HepG2 (cell line): Measurements from ENCODE around the gene STYX. TPM values are rescaled to one million over a fixed set of nuclear protein-coding genes. Genes with fewer than 3 reads are reported as not detected.
A peak's percentile ranks its signal among the peaks of the same experiment; 100 is the strongest.

ENCODE experiments used
- ASH2L ChIP-seq: fragments of 300-600, 200-600 bp; sonication (generic); IDR thresholded peaks from 2 replicates; pipeline ENCODE4 v1.7.0; 2017; ENCODE audit warnings: low read depth, mild to moderate bottlenecking, moderate library complexity, mixed read lengths, low read length; ENCODE audit not compliant: insufficient read length
- CC2D1A ChIP-seq: sonication (generic); formaldehyde crosslinking; IDR thresholded peaks from 2 replicates; pipeline ENCODE4 v1.8.1; 2023; ENCODE audit warnings: mild to moderate bottlenecking, missing genetic modification reagents
- ETS1 ChIP-seq: sonication (generic); formaldehyde crosslinking; IDR thresholded peaks from 2 replicates; pipeline ENCODE4 v1.4.0; 2020; ENCODE audit warnings: missing genetic modification reagents
- GATA4 ChIP-seq: sonication (generic); IDR thresholded peaks from 2 replicates; pipeline ENCODE4 v1.6.1; 2016; ENCODE audit warnings: antibody characterized with exemption, low read depth, borderline replicate concordance
- HOXA9 ChIP-seq: sonication (generic); formaldehyde crosslinking; IDR thresholded peaks from 2 replicates; pipeline ENCODE4 v1.8.1; 2022; ENCODE audit warnings: missing genetic modification reagents, mild to moderate bottlenecking, moderate library complexity, borderline replicate concordance
- MEF2D ChIP-seq: sonication (generic); formaldehyde crosslinking; IDR thresholded peaks from 2 replicates; pipeline ENCODE4 v1.5.1; 2020; ENCODE audit warnings: mild to moderate bottlenecking, missing genetic modification reagents
- MYPOP ChIP-seq: sonication (generic); formaldehyde crosslinking; IDR thresholded peaks from 2 replicates; pipeline ENCODE4 v1.8.1; 2023; ENCODE audit warnings: mild to moderate bottlenecking, moderate library complexity, missing genetic modification reagents
- ZNF318 ChIP-seq: sonication (generic); formaldehyde crosslinking; IDR thresholded peaks from 2 replicates; pipeline ENCODE4 v1.4.0; 2020; ENCODE audit warnings: mild to moderate bottlenecking, missing genetic modification reagents
- ZNF772 ChIP-seq: sonication (generic); formaldehyde crosslinking; IDR thresholded peaks from 2 replicates; pipeline ENCODE4 v1.5.0; 2020; ENCODE audit warnings: mild to moderate bottlenecking, missing genetic modification reagents
- polyA plus RNA-seq, 8 experiments: library from polyadenylated mRNA; depleted of rRNA in 3 of 8; stranded (reverse) in 7 of 8; unstranded in 1 of 8; fragments of >200 nt; fragmentation: Illumina TruSeq in 4 of 8; extraction: Trizol in 4 of 8; gene quantifications; 2 replicates each; pipeline versions ENCODE4 v1.2.1 to v1.2.3, GENCODE V29; 2011 to 2016; ENCODE audit warnings: low read depth in 4 of 8, missing spikeins in 1 of 8, mixed read lengths in 1 of 8; ENCODE audit not compliant: insufficient read depth in 1 of 8
- total RNA-seq, 5 experiments: library from RNA; depleted of rRNA; stranded (reverse); fragments of >200 nt; fragmentation: Illumina TruSeq; extraction: Trizol; gene quantifications; 2 replicates each; pipeline ENCODE4 v1.2.3, GENCODE V29; 2016; ENCODE audit warnings: low read depth in 1 of 5

The STYX gene
- total and polyA plus RNA-seq, 2 of the 13 experiments (the other 11 are each of a cell fraction or from before 2014, with no cell fraction given), result 6.6 to 10.9 TPM

- TF ChIP-seq ETS1 (CRISPR knock-in tag) (peak; percentile 77; the same call in 1 of the 2 replicates), GATA4 (peak; percentile 55; the same call in 1 of the 2 replicates), CC2D1A (CRISPR knock-in tag) (0 out of 2 replicates have a peak, but pooled peaks have one; percentile 84), ZNF318 (CRISPR knock-in tag) (peak; percentile 75; the same call in 1 of the 2 replicates), ASH2L (peak; percentile 66), HOXA9 (peak; percentile 72; the same call in 1 of the 2 replicates), ZNF772 (CRISPR knock-in tag) (peak; percentile 89; the same call in 1 of the 2 replicates), MEF2D (peak; percentile 17; the same call in 1 of the 2 replicates), MYPOP (CRISPR knock-in tag) (peak; percentile 54)
- TF ChIP-seq, all 625 proteins: peak for 347
Observed at GRCh38 chr14:52791223-52792096, 61.5 kb downstream of the STYX start, which contains the start of gene GNPNAT1 (continued).
